Lower lobe of right lung (tissue), 2 donors: ENCODE results near the gene NAA16. TPM values are rescaled to one million over a fixed set of nuclear protein-coding genes. Genes with fewer than 3 reads are reported as not detected.
A peak's percentile ranks its signal among the peaks of the same experiment; 100 is the strongest.
"Not testable (repeated sequence)": the region's sequence is repeated elsewhere in the genome, so short reads cannot be mapped to it uniquely, and the experiment has no call there.

Source experiments
- ATAC-seq, 2 donors: fragments of 200-7000 bp; cut with Tn5 transposase; one replicate each; pipeline ENCODE4 v1.9.1; 2020 to 2022; ENCODE audit warnings: mild to moderate bottlenecking in 2 of 2, moderate library complexity in 2 of 2
- DNase-seq: peaks from one replicate; pipeline ENCODE4 v3.0.0-alpha.2; 2020
- H3K27ac ChIP-seq: fragments of 200-600 bp; one replicate; pipeline ENCODE4 v1.8.0; 2022
- H3K27me3 ChIP-seq: fragments of 200-600 bp; one replicate; pipeline ENCODE4 v1.8.0; 2022; ENCODE audit warnings: low read depth
- H3K36me3 ChIP-seq: fragments of 200-600 bp; one replicate; pipeline ENCODE4 v1.8.0; 2022; ENCODE audit warnings: mild to moderate bottlenecking
- H3K4me1 ChIP-seq: fragments of 200-600 bp; one replicate; pipeline ENCODE4 v1.8.0; 2022
- H3K4me3 ChIP-seq: fragments of 200-600 bp; one replicate; pipeline ENCODE4 v1.8.0; 2022; ENCODE audit warnings: mild to moderate bottlenecking
- H3K9me3 ChIP-seq: fragments of 200-600 bp; one replicate; pipeline ENCODE4 v1.8.0; 2022
- intact Hi-C: fragments of 100-400 bp; cut with DNase I; formaldehyde crosslinking; loops from one replicate; pipeline ENCODE4 v1.11.0; 2022
- total RNA-seq: library from RNA; stranded (reverse); fragmentation: NEBNext Ultra II Directional; extraction: Animal tissue kit (Norgen Biotek cat#: 25700); gene quantifications from one replicate; pipeline ENCODE4 v1.2.1, GENCODE V29; 2021
- TF ChIP-seq, protein P1 (sequence below): fragments of 200-600 bp; IDR thresholded peaks from one replicate; pipeline ENCODE4 v1.8.0; 2022; ENCODE audit warnings: antibody characterized with exemption, mild to moderate bottlenecking
- donor health status: DM: no; HTN: yes; CAD: no; lungs with severe emphysema.

Gene NAA16
- total RNA-seq, 1 donor from 2014 or later, result 14.9 TPM

- DNase-seq, result no peak
- no peaks in the 10 kb centered on the region for H3K9me3 ChIP-seq
- H3K4me3 ChIP-seq, result no peak overlapping the region
- H3K27me3 ChIP-seq, result no peaks in the 10 kb centered on the region
- H3K27ac ChIP-seq, result no peak overlapping the region
- peaks cover 25% of the 10 kb centered on the region for H3K36me3 ChIP-seq
- H3K4me1 ChIP-seq, result no peaks in the 10 kb centered on the region
- no peak for ATAC-seq
- intact Hi-C loops, result no loop called here
- TF ChIP-seq, protein P1, sequence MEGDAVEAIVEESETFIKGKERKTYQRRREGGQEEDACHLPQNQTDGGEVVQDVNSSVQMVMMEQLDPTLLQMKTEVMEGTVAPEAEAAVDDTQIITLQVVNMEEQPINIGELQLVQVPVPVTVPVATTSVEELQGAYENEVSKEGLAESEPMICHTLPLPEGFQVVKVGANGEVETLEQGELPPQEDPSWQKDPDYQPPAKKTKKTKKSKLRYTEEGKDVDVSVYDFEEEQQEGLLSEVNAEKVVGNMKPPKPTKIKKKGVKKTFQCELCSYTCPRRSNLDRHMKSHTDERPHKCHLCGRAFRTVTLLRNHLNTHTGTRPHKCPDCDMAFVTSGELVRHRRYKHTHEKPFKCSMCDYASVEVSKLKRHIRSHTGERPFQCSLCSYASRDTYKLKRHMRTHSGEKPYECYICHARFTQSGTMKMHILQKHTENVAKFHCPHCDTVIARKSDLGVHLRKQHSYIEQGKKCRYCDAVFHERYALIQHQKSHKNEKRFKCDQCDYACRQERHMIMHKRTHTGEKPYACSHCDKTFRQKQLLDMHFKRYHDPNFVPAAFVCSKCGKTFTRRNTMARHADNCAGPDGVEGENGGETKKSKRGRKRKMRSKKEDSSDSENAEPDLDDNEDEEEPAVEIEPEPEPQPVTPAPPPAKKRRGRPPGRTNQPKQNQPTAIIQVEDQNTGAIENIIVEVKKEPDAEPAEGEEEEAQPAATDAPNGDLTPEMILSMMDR, result no peak
Observed at GRCh38 chr13:41345914-41346589, 35.0 kb downstream of the NAA16 start.

- ATAC-seq (peak; percentile 48 to 60), DNase-seq (no peak)
- intact Hi-C loops, result no loop called here
Observed at GRCh38 chr13:41352935-41353840, 42.1 kb downstream of the NAA16 start.

GRCh38 chr13:41354416-41354815 lies 43.3 kb downstream of the NAA16 start:
- no peak for DNase-seq
- Histone ChIP-seq H3K9me3 (no peaks in the 10 kb centered on the region), H3K27ac (no peak overlapping the region), H3K4me3 (no peak overlapping the region), H3K4me1 (peaks cover 20% of the 10 kb centered on the region), H3K36me3 (peaks cover 22% of the 10 kb centered on the region), H3K27me3 (no peaks in the 10 kb centered on the region)
- intact Hi-C loops, result no loop called here
- no peak for ATAC-seq
- TF ChIP-seq, protein P1, result no peak

More at GRCh38 chr13:41352935-41353840, 42.1 kb downstream of the NAA16 start:
- no peak overlapping the region for H3K4me3 ChIP-seq
- peaks cover 20% of the 10 kb centered on the region for H3K4me1 ChIP-seq
- H3K36me3 ChIP-seq, result peaks cover 16% of the 10 kb centered on the region
- TF ChIP-seq, protein P1, result peak; percentile 88
- H3K9me3 ChIP-seq, result no peaks in the 10 kb centered on the region
- no peak overlapping the region for H3K27ac ChIP-seq
- H3K27me3 ChIP-seq, result no peaks in the 10 kb centered on the region

DNA sequence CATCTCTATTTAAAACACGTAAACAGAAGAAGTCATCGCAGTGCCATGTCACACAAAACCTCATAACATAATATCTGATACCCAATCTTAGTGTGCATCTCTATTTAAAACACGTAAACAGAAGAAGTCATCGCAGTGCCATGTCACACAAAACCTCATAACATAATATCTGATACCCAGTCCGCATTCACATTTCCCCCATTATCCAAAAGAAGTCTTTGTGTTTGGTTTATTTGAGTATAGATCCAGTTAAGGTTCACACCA lies 45.2 kb downstream of the NAA16 start:
- Histone ChIP-seq H3K36me3 (peaks cover 41% of the 10 kb centered on the region), H3K4me1 (peaks cover 20% of the 10 kb centered on the region)
- H3K27me3 ChIP-seq, ATAC-seq, intact Hi-C loops, H3K4me3 ChIP-seq, H3K9me3 ChIP-seq, DNase-seq, H3K27ac ChIP-seq: not testable (repeated sequence)

DNA sequence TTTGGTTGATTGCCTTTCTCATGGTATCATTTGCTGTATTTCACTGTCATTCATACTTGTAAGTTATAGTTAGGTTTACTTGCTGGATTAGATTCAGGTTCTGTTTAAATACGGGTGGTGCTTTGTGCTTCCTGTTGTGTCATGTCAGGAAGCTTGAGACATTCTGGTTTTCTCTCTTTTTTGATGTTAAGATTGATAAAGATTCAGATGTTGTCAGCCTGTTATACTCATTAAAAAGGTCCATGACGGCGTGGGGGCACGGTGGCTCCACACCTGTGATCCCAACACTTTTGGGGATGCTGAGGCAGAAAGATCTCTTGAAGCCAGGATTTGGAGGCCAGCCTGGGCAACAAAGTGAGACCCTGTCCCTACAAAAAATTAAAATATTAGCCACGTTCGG lies 45.7 kb downstream of the NAA16 start:
- no peaks in the 10 kb centered on the region for H3K27me3 ChIP-seq
- intact Hi-C loops, result no loop called here
- H3K4me3 ChIP-seq, result no peak overlapping the region
- DNase-seq, result no peak
- H3K27ac ChIP-seq, result no peak overlapping the region
- H3K9me3 ChIP-seq, result no peaks in the 10 kb centered on the region
- TF ChIP-seq, protein P1, result no peak
- H3K36me3 ChIP-seq, result peaks cover 45% of the 10 kb centered on the region
- H3K4me1 ChIP-seq, result peaks cover 20% of the 10 kb centered on the region
- no peak for ATAC-seq

GRCh38 chr13:41361491-41361890 lies 50.4 kb downstream of the NAA16 start:
- peaks cover 81% of the 10 kb centered on the region for H3K36me3 ChIP-seq
- DNase-seq, result no peak
- TF ChIP-seq, protein P1, result no peak
- intact Hi-C loops, result no loop called here
- H3K9me3 ChIP-seq, result no peaks in the 10 kb centered on the region
- H3K4me1 ChIP-seq, result peaks cover 5% of the 10 kb centered on the region
- H3K27ac ChIP-seq, result no peak overlapping the region
- no peak for ATAC-seq
- H3K27me3 ChIP-seq, result no peaks in the 10 kb centered on the region
- H3K4me3 ChIP-seq, result no peak overlapping the region
